ENCODE results near the gene FHL2.

DNA sequence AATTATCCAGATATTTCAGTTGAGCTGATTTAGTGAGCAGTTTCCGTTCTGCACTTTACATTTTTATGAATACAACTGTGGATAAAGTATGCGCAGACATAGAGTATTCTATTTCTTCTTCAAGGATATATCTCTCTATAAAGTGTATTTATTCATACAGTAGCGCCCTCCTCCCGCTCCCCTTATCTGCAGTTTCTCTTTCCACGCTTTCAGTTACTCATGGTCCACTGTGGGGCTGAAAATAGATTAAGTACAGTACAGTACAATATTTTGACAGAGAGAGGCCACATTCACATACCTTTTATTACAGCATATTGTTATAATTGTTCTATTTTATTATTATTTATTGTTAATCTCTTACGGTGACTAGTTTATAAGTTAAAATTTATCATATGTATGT, 19.7 kb upstream of the FHL2 start:
- no peak for TF ChIP-seq PCBP2 (optimal IDR thresholded peaks at IDR 0.05; ENCODE audit: low read depth, low read length, poor library complexity, severe bottlenecking)
- TF ChIP-seq, protein P1, sequence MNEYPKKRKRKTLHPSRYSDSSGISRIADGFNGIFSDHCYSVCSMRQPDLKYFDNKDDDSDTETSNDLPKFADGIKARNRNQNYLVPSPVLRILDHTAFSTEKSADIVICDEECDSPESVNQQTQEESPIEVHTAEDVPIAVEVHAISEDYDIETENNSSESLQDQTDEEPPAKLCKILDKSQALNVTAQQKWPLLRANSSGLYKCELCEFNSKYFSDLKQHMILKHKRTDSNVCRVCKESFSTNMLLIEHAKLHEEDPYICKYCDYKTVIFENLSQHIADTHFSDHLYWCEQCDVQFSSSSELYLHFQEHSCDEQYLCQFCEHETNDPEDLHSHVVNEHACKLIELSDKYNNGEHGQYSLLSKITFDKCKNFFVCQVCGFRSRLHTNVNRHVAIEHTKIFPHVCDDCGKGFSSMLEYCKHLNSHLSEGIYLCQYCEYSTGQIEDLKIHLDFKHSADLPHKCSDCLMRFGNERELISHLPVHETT (CRISPR knock-in tag; conservative IDR thresholded peaks at IDR 0.05), result no peak
- no peak for TF ChIP-seq ZNF282 (IDR thresholded peaks at IDR 0.05; ENCODE audit: partially characterized antibody)
- TF ChIP-seq SMAD3 (CRISPR knock-in tag; IDR thresholded peaks at IDR 0.05), result no peak
- TF ChIP-seq ZNF232 (CRISPR knock-in tag; IDR thresholded peaks at IDR 0.05; ENCODE audit: borderline replicate concordance), result no peak
- TF ChIP-seq, protein P2, sequence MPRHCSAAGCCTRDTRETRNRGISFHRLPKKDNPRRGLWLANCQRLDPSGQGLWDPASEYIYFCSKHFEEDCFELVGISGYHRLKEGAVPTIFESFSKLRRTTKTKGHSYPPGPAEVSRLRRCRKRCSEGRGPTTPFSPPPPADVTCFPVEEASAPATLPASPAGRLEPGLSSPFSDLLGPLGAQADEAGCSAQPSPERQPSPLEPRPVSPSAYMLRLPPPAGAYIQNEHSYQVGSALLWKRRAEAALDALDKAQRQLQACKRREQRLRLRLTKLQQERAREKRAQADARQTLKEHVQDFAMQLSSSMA (CRISPR knock-in tag; IDR thresholded peaks at IDR 0.05), result no peak
- no peak for TF ChIP-seq NR1H2 (CRISPR knock-in tag; IDR thresholded peaks at IDR 0.05; ENCODE audit: borderline replicate concordance, low read depth)
- TF ChIP-seq, protein P3, sequence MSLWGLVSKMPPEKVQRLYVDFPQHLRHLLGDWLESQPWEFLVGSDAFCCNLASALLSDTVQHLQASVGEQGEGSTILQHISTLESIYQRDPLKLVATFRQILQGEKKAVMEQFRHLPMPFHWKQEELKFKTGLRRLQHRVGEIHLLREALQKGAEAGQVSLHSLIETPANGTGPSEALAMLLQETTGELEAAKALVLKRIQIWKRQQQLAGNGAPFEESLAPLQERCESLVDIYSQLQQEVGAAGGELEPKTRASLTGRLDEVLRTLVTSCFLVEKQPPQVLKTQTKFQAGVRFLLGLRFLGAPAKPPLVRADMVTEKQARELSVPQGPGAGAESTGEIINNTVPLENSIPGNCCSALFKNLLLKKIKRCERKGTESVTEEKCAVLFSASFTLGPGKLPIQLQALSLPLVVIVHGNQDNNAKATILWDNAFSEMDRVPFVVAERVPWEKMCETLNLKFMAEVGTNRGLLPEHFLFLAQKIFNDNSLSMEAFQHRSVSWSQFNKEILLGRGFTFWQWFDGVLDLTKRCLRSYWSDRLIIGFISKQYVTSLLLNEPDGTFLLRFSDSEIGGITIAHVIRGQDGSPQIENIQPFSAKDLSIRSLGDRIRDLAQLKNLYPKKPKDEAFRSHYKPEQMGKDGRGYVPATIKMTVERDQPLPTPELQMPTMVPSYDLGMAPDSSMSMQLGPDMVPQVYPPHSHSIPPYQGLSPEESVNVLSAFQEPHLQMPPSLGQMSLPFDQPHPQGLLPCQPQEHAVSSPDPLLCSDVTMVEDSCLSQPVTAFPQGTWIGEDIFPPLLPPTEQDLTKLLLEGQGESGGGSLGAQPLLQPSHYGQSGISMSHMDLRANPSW (CRISPR knock-in tag; IDR thresholded peaks at IDR 0.05; ENCODE audit: borderline replicate concordance), result no peak
- no peak for TF ChIP-seq JUND (CRISPR knock-in tag; IDR thresholded peaks at IDR 0.05)
- no peak for TF ChIP-seq BRCA1 (CRISPR knock-in tag; IDR thresholded peaks at IDR 0.05)
- no peak for TF ChIP-seq SRSF1 (optimal IDR thresholded peaks at IDR 0.05; ENCODE audit: low read depth, low read length)
- TF ChIP-seq, protein P4, sequence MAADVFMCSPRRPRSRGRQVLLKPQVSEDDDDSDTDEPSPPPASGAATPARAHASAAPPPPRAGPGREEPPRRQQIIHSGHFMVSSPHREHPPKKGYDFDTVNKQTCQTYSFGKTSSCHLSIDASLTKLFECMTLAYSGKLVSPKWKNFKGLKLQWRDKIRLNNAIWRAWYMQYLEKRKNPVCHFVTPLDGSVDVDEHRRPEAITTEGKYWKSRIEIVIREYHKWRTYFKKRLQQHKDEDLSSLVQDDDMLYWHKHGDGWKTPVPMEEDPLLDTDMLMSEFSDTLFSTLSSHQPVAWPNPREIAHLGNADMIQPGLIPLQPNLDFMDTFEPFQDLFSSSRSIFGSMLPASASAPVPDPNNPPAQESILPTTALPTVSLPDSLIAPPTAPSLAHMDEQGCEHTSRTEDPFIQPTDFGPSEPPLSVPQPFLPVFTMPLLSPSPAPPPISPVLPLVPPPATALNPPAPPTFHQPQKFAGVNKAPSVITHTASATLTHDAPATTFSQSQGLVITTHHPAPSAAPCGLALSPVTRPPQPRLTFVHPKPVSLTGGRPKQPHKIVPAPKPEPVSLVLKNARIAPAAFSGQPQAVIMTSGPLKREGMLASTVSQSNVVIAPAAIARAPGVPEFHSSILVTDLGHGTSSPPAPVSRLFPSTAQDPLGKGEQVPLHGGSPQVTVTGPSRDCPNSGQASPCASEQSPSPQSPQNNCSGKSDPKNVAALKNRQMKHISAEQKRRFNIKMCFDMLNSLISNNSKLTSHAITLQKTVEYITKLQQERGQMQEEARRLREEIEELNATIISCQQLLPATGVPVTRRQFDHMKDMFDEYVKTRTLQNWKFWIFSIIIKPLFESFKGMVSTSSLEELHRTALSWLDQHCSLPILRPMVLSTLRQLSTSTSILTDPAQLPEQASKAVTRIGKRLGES (CRISPR knock-in tag; IDR thresholded peaks at IDR 0.05; ENCODE audit: borderline replicate concordance), result no peak
- no peak for TF ChIP-seq YY1 (IDR thresholded peaks at IDR 0.05; ENCODE audit: insufficient read depth, insufficient replicate concordance, low read depth, low read length)
- no peak for TF ChIP-seq ZNF841 (CRISPR knock-in tag; IDR thresholded peaks at IDR 0.05; ENCODE audit: borderline replicate concordance)

All from HepG2 (cell line).